OCI-LY7 (cell line): ENCODE measurements around the gene CYB5RL. TPM values are rescaled to one million over a fixed set of nuclear protein-coding genes. Genes with fewer than 3 reads are reported as not detected.

ENCODE experiments used
- BruUV-seq: library from RNA; stranded (reverse); fragments of 400-500 nt; replicated peaks from 2 replicates; lab custom pipeline; 2021; lab: Mats Ljungman, UMichigan
- CTCF ChIA-PET: fragments of 300-600 bp; sonication (Branson Sonifier 250); formaldehyde crosslinking; loops from one replicate; lab custom pipeline; 2022; ENCODE audit warnings: antibody characterized with exemption; ENCODE audit not compliant: unreplicated experiment; lab: Charles Lee
- POLR2A ChIA-PET: fragments of 300-600 bp; sonication (Branson Sonifier 250); formaldehyde crosslinking; loops from one replicate; lab custom pipeline; 2022; ENCODE audit warnings: antibody characterized with exemption; lab: Charles Lee
- DNase-seq: peaks from one replicate; pipeline ENCODE4 v3.0.0-alpha.2; 2015; ENCODE audit warnings: low spot score
- H2AFZ ChIP-seq: fragments of 200-600 bp; sonication (generic), shearing (Covaris generic); 2 replicates; pipeline ENCODE4 v1.6.1; 2014; ENCODE audit warnings: mild to moderate bottlenecking, antibody characterized with exemption, low read length, moderate library complexity
- H3K27ac ChIP-seq: fragments of 200-600 bp; sonication (generic); 2 replicates; pipeline ENCODE4 v1.5.1; 2014; ENCODE audit warnings: mixed run types, low read depth, mild to moderate bottlenecking, moderate library complexity, low read length, inconsistent platforms; ENCODE audit not compliant: poor library complexity, severe bottlenecking
- H3K36me3 ChIP-seq: fragments of 200-600 bp; sonication (generic); 2 replicates; pipeline ENCODE4 v1.6.1; 2014; ENCODE audit warnings: mild to moderate bottlenecking, antibody characterized with exemption, low read length, moderate library complexity, mixed read lengths; ENCODE audit not compliant: insufficient read depth
- H3K4me1 ChIP-seq: fragments of 200-600 bp; sonication (generic); 2 replicates; pipeline ENCODE4 v1.5.1; 2014; ENCODE audit warnings: mild to moderate bottlenecking, low read length; ENCODE audit not compliant: insufficient read depth, poor library complexity, severe bottlenecking
- H3K4me2 ChIP-seq: fragments of 200-600 bp; sonication (generic); 2 replicates; pipeline ENCODE4 v1.6.1; 2014; ENCODE audit warnings: mild to moderate bottlenecking, low read length
- H3K4me3 ChIP-seq: fragments of 200-600 bp; sonication (generic); 2 replicates; pipeline ENCODE4 v1.5.1; 2014; ENCODE audit warnings: mild to moderate bottlenecking, low read depth, low read length; ENCODE audit not compliant: poor library complexity, severe bottlenecking
- H3K79me2 ChIP-seq: fragments of 200-600 bp; sonication (generic); 2 replicates; pipeline ENCODE4 v1.6.1; 2016; ENCODE audit warnings: low read depth, mild to moderate bottlenecking, low read length, moderate library complexity, mixed read lengths; ENCODE audit not compliant: insufficient read depth
- H3K9me2 ChIP-seq: fragments of 200-600 bp; sonication (generic); 2 replicates; pipeline ENCODE4 v1.6.1; 2016; ENCODE audit warnings: mild to moderate bottlenecking, low read length, mixed read lengths; ENCODE audit not compliant: insufficient read depth
- H3K9me3 ChIP-seq: fragments of 200-600 bp; sonication (generic); 2 replicates; pipeline ENCODE4 v1.6.1; 2014; ENCODE audit warnings: mild to moderate bottlenecking, mixed run types, low read length, mixed read lengths
- H4K20me1 ChIP-seq: fragments of 200-600 bp; sonication (generic); 2 replicates; pipeline ENCODE4 v1.6.1; 2014; ENCODE audit warnings: mild to moderate bottlenecking, antibody characterized with exemption, low read length, moderate library complexity, mixed read lengths; ENCODE audit not compliant: insufficient read depth
- EZH2phosphoT487 ChIP-seq: fragments of 200-600 bp; sonication (generic); IDR thresholded peaks from 2 replicates; pipeline ENCODE4 v1.6.1; 2018; ENCODE audit warnings: low read depth, borderline replicate concordance, mild to moderate bottlenecking, mixed run types, antibody characterized with exemption, low read length, moderate library complexity, mixed read lengths
- intact Hi-C: fragments of 100-400 bp; cut with micrococcal nuclease; formaldehyde crosslinking; loops from one replicate; pipeline ENCODE4 v1.10.0; 2022; ENCODE audit not compliant: unreplicated experiment
- total RNA-seq, 2 experiments: library from RNA; depleted of rRNA in 1 of 2; stranded (reverse); fragments of >200 nt in 1 of 2; shearing (Covaris generic) in 1 of 2; gene quantifications; 2 replicates each; pipeline ENCODE4 v1.2.3, GENCODE V29; 2014 to 2022
- TF ChIP-seq, protein P1 (sequence below): fragments of 200-600 bp; sonication (generic); conservative IDR thresholded peaks from 2 replicates; pipeline ENCODE4 v1.5.1; 2014; ENCODE audit warnings: mild to moderate bottlenecking, antibody characterized with exemption, low read length, moderate library complexity, mixed read lengths

The CYB5RL gene
- total RNA-seq, 2 experiments from 2014 or later, result 10.4 to 20.6 TPM

DNA sequence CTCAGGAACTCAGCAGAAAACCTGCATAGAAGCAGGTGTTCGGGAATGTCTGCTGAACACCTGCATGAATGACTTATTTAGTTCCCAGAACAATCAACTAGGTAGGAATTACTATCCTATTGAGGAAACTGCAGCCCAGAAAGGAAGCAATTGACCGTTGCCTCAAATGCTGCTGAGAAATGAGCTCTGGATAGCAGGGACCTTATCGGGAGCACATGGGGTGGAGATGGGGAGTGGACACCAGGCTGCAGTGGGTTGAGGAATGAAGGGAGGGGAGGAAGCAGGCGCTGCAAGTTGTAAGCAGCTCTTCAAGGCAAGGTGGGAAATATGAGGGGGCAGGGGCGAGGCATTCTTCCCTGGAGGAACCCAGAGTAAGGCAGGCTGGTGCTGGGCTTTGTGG lies 36.3 kb downstream of the CYB5RL start:
- no TSS peak for BruUV-seq
- POLR2A ChIA-PET, result no interaction called here
- Histone ChIP-seq H3K4me2 (no peak overlapping the region), H2AFZ (no peak overlapping the region), H3K79me2 (no peaks in the 10 kb centered on the region), H3K36me3 (no peaks in the 10 kb centered on the region), H3K9me2 (no peaks in the 10 kb centered on the region), H3K27ac (no peak overlapping the region), H3K4me3 (no peak overlapping the region), H4K20me1 (no peaks in the 10 kb centered on the region), H3K4me1 (peaks cover 3% of the 10 kb centered on the region), H3K9me3 (no peaks in the 10 kb centered on the region)
- CTCF ChIA-PET, result no interaction called here
- TF ChIP-seq, protein P1, sequence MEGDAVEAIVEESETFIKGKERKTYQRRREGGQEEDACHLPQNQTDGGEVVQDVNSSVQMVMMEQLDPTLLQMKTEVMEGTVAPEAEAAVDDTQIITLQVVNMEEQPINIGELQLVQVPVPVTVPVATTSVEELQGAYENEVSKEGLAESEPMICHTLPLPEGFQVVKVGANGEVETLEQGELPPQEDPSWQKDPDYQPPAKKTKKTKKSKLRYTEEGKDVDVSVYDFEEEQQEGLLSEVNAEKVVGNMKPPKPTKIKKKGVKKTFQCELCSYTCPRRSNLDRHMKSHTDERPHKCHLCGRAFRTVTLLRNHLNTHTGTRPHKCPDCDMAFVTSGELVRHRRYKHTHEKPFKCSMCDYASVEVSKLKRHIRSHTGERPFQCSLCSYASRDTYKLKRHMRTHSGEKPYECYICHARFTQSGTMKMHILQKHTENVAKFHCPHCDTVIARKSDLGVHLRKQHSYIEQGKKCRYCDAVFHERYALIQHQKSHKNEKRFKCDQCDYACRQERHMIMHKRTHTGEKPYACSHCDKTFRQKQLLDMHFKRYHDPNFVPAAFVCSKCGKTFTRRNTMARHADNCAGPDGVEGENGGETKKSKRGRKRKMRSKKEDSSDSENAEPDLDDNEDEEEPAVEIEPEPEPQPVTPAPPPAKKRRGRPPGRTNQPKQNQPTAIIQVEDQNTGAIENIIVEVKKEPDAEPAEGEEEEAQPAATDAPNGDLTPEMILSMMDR, result no peak
- TF ChIP-seq EZH2phosphoT487, result no peak
- no peak for DNase-seq
- intact Hi-C loops, result no loop called here

DNA sequence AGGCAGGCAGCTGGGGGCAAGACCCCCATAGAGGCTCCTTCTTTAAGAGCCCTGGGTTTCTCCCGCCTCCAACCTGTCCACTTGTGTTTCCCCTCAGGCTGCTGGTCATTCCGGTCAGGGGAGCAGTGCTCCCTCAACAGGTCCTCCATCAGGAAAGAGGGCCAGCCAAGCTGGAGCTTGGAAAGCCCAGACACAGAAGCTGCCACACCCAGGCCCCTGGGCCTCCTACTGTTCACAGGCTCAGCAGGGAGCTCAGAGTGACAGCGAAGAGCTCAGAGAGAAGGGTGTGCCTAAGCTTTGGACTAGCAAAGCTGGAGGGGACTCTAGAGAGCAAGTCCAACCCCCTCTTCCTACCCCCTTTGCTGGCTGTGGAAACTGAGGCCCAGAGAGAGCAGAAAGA lies 36.8 kb downstream of the CYB5RL start:
- Histone ChIP-seq H3K4me1 (peaks cover 8% of the 10 kb centered on the region), H3K79me2 (no peaks in the 10 kb centered on the region), H3K36me3 (no peaks in the 10 kb centered on the region), H3K9me3 (no peaks in the 10 kb centered on the region), H4K20me1 (no peaks in the 10 kb centered on the region), H2AFZ (no peak overlapping the region), H3K27ac (no peak overlapping the region), H3K4me2 (no peak overlapping the region), H3K9me2 (no peaks in the 10 kb centered on the region), H3K4me3 (no peak overlapping the region)
- POLR2A ChIA-PET, result interaction anchor here (0.6 kb wide), 1 partner anchor 146 kb away, joined by 3 read pairs; no protein-coding TSS in a partner anchor
- no peak for TF ChIP-seq EZH2phosphoT487
- TF ChIP-seq, protein P1, result no peak
- intact Hi-C loops, result no loop called here
- no TSS peak for BruUV-seq
- CTCF ChIA-PET, result interaction anchor here (0.6 kb wide), 1 partner anchor 614 kb away, joined by 3 read pairs; no protein-coding TSS in a partner anchor
- no peak for DNase-seq

DNA sequence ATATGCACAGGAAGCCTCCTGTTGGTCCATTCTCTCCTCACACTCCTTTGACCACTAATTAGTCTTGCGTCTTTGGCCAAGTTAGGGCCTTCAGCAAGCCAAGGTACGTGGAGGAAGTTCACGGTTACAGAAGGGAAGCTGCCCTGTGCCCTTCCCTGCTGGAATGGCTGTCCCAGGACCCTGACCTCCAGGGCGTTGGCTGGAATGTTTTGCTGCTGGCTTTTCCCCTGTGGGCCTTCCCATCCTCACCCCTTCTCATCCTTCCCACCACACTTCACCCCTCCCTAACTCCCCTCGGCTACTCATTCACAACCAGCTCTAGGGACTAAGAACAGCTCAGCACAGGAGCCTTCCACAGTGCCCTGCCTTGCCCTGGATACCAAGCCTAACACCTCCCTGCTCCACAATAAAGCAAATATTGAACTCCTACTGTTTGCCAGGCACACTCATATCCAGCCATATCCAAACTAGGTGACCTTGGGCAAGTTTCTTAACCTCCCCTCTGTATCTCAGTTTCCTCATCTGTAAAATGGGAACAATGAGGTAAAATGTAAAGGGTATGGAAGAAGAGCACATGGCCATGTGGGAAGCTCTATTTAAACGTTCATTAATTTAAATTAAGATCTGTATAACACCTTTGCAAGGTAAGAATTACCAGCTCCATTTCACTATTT lies 38.2 kb downstream of the CYB5RL start:
- TF ChIP-seq EZH2phosphoT487, result no peak
- TF ChIP-seq, protein P1, result no peak
- no peaks in the 10 kb centered on the region for H4K20me1 ChIP-seq
- ChIA-PET CTCF (no interaction called here), POLR2A (interaction anchor here (0.5 to 0.9 kb wide), 2 partner anchors 35 to 318 kb away, joined by 3 read pairs; no protein-coding TSS in a partner anchor)
- no peak for DNase-seq
- no peak overlapping the region for H2AFZ ChIP-seq
- H3K36me3 ChIP-seq, result no peaks in the 10 kb centered on the region
- peaks cover 8% of the 10 kb centered on the region for H3K4me1 ChIP-seq
- no peaks in the 10 kb centered on the region for H3K9me2 ChIP-seq
- intact Hi-C loops, result no loop called here
- H3K4me3 ChIP-seq, result no peak overlapping the region
- H3K79me2 ChIP-seq, result no peaks in the 10 kb centered on the region
- no TSS peak for BruUV-seq
- H3K27ac ChIP-seq, result no peak overlapping the region
- no peaks in the 10 kb centered on the region for H3K9me3 ChIP-seq
- H3K4me2 ChIP-seq, result no peak overlapping the region
